Cardiac muscle cell (in vitro differentiated cells and primary cell): ENCODE measurements around the gene NUDT8. TPM values are rescaled to one million over a fixed set of nuclear protein-coding genes. Genes with fewer than 3 reads are reported as not detected.

Experiments
- DNase-seq, 2 donors: peaks; one replicate each; pipeline versions ENCODE4 v3.0.0 to v3.0.0-alpha.2; 2010 to 2017; ENCODE audit warnings: low read depth in 1 of 2, low spot score in 1 of 2
- H3K27ac ChIP-seq: fragments of 200-600 bp; sonication (generic); 2 replicates; pipeline ENCODE4 v1.5.1; 2016
- H3K27me3 ChIP-seq: fragments of 200-600 bp; sonication (generic); 2 replicates; pipeline ENCODE4 v1.6.0; 2016; ENCODE audit warnings: control low read depth
- H3K36me3 ChIP-seq: fragments of 200-600 bp; sonication (generic); 2 replicates; pipeline ENCODE4 v1.5.1; 2016; ENCODE audit warnings: control low read depth
- H3K4me1 ChIP-seq: fragments of 200-600 bp; sonication (generic); 2 replicates; pipeline ENCODE4 v1.8.1; 2017; ENCODE audit warnings: low read depth, mild to moderate bottlenecking, mixed run types
- H3K4me3 ChIP-seq: fragments of 200-600 bp; sonication (generic); 2 replicates; pipeline ENCODE4 v1.5.1; 2016; ENCODE audit warnings: mild to moderate bottlenecking
- H3K9me3 ChIP-seq: fragments of 200-600 bp; sonication (generic); 2 replicates; pipeline ENCODE4 v1.5.1; 2017; ENCODE audit warnings: low read depth, mild to moderate bottlenecking, control low read depth
- polyA plus RNA-seq: library from polyadenylated mRNA; unstranded; fragments of >200 nt; fragmentation: Nextera tagmentation; extraction: Ambion mirVana; gene quantifications from 2 replicates; pipeline ENCODE4 v1.2.1, GENCODE V29; 2016
- total RNA-seq: library from RNA; depleted of rRNA; stranded (reverse); fragments of >200 nt; gene quantifications from 2 replicates; pipeline ENCODE4 v1.2.3, GENCODE V29; 2016
- TF ChIP-seq, protein P1 (sequence below): IDR thresholded peaks from 2 replicates; pipeline ENCODE4 v1.5.1; 2012; ENCODE audit warnings: low read depth, mild to moderate bottlenecking, low read length

The NUDT8 gene
- total and polyA plus RNA-seq, 2 experiments from 2014 or later, result 6.9 to 17.3 TPM

DNA sequence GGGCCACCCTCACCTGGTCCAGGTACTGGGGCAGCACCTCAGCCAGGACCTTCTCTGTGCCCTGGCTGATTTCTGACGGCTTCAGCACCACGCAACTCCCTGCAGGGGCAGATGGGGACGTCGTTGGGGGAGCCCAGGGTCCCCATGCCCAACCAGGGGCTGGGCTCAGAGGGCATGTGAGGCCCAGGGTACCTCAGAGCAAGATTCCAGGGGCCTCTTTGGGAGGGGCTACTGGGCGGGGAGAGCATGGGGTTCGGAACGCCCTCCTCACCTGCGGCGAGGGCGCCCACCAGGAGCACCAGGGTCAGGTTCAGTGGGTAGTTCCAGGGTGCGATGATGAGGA, 36.5 kb upstream of the NUDT8 start:
- TF ChIP-seq, protein P1, sequence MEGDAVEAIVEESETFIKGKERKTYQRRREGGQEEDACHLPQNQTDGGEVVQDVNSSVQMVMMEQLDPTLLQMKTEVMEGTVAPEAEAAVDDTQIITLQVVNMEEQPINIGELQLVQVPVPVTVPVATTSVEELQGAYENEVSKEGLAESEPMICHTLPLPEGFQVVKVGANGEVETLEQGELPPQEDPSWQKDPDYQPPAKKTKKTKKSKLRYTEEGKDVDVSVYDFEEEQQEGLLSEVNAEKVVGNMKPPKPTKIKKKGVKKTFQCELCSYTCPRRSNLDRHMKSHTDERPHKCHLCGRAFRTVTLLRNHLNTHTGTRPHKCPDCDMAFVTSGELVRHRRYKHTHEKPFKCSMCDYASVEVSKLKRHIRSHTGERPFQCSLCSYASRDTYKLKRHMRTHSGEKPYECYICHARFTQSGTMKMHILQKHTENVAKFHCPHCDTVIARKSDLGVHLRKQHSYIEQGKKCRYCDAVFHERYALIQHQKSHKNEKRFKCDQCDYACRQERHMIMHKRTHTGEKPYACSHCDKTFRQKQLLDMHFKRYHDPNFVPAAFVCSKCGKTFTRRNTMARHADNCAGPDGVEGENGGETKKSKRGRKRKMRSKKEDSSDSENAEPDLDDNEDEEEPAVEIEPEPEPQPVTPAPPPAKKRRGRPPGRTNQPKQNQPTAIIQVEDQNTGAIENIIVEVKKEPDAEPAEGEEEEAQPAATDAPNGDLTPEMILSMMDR, result no peak
- no peaks in the 10 kb centered on the region for H3K27me3 ChIP-seq
- H3K4me1 ChIP-seq, result no peaks in the 10 kb centered on the region
- no peak overlapping the region for H3K4me3 ChIP-seq
- no peaks in the 10 kb centered on the region for H3K9me3 ChIP-seq
- no peaks in the 10 kb centered on the region for H3K36me3 ChIP-seq
- no peak for DNase-seq
- H3K27ac ChIP-seq, result no peak overlapping the region

DNA sequence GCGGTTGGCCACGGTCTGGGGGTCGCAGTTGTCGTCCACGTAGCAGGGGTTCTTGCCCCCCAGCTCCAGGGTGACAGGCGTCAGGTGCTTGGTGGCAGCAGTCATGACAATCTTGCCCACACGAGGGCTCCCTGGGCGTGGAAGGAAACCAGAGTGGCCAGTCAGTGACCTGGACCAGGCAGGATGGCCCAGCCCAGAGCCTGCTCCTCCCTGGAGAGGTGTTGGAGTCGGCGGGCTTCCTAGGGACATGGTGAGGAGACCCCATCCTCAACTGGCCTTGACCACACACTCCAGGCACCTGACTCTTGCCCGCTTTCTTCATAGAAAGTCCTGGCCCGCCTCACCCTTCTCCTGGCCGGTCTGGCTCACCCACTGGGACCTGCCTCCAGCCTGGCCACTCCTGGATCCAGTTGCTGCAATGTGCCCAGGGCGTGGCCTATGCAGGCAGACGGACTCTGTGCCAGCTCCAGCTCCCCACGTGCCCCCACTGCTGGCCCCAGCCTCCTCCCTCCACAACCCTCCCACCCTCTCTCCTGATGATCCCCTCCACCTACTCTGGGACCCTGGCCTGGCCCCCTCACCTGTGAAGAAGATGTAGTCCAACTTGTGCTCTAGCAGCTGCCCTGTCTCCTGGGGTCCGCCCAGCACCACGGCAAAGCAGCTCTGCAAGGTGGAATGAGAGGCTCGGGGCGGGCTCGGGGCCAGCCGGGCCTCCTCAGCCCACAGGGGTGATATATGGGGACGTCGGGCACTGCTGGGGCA, 36.0 kb upstream of the NUDT8 start:
- TF ChIP-seq, protein P1, result no peak
- Histone ChIP-seq H3K36me3 (no peaks in the 10 kb centered on the region), H3K4me3 (no peak overlapping the region), H3K27ac (no peak overlapping the region), H3K9me3 (no peaks in the 10 kb centered on the region), H3K27me3 (no peaks in the 10 kb centered on the region), H3K4me1 (no peaks in the 10 kb centered on the region)
- peak in 1 of 2 donors; percentile 23 for DNase-seq

DNA sequence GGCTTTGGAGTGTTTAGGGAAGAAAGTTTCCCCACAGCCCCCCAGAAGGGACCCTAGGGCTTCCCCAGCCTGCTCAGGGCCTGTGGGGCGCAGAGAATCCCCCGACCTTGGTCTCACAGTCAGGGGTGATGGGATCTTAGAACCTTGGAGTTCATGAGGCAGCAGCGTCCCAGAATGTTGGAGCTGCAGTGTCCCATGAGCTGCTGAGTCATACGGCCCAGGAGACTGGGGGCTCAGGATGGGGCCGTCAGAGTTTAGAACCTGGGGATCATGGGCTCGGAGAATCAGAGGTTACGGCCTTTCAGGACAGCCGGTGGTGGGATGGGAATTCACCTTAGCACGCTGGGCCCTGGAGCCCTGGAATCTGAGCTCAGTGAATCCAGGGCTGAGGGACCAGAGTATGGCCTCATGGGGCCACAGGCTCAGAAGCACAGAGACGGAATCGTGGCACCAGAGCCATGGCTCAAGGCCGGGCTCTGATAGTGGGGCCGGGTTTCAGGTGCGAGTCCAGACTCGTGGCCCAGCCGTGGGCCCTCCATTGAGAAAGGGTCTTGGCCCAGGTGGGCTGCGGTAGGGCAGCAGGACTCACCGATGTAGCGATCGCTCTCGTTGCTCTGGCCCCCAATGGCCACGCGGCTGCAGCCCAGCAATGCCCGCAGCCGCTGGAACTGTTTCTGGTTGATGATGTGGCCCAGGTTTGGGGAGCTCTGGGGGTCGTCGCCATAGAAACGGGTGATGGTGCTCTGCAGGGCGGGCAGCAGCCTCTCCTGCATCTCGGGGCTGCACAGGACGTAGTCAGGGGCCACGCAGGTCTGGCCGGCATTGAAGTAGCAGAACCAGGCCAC, 35.2 kb upstream of the NUDT8 start:
- no peaks in the 10 kb centered on the region for H3K9me3 ChIP-seq
- H3K4me3 ChIP-seq, result no peak overlapping the region
- no peaks in the 10 kb centered on the region for H3K36me3 ChIP-seq
- DNase-seq, result no peak
- TF ChIP-seq, protein P1, result no peak
- H3K27me3 ChIP-seq, result no peaks in the 10 kb centered on the region
- no peaks in the 10 kb centered on the region for H3K4me1 ChIP-seq
- H3K27ac ChIP-seq, result no peak overlapping the region

DNA sequence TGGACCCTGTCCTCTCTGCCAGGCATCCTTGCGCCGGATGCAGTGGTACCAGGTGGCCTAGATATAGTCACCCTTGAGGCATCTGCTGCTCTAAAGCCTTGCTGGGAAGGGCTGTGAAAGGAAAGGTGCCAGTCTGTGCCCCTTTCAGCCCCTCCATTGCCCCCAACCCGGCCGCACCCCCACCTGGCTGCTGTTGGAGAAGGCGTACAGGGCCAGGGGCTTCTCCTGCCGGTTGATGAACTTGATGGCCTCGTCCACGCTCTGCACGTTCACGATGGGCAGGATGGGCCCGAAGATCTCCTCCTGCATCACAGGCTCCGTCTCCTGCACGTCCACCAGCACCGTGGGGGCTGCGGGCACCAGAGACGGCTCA, 34.5 kb upstream of the NUDT8 start:
- Histone ChIP-seq H3K36me3 (no peaks in the 10 kb centered on the region), H3K4me3 (no peak overlapping the region), H3K27me3 (no peaks in the 10 kb centered on the region), H3K4me1 (no peaks in the 10 kb centered on the region), H3K27ac (no peak overlapping the region), H3K9me3 (no peaks in the 10 kb centered on the region)
- TF ChIP-seq, protein P1, result no peak
- no peak for DNase-seq

DNA sequence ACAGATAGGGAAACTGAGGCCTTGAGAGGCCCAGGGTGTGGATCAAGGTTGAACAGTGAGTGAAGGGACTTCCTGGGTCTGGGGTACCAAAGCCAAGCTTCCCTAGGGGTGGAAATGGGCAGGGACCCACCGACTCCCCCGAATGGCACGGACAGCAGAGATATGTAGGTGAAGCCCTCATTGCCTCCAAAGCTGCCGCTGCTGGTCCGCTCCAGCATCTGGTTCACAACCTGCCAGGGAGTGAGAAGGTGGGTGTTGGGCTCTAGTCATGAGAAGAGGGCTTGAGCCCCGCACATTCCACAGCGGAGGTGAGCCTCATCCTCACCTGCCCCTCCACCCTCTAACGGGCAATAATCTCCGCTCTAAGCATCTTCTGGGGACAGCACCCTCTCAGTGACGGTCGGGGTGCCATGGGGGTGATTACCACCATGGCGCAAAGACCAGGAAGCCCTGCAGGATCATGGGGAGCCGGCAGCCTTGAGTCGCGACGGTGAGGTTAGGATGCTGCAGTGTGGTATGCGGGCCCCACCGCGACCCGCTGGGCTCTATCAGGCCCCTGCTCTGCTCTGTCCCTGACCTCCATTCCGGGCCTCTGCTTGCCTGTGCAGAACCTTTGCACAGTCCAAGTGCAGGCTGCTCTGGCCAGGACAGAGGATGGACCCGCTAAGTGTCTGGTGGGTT, 33.9 kb upstream of the NUDT8 start:
- no peak for DNase-seq
- Histone ChIP-seq H3K27me3 (no peaks in the 10 kb centered on the region), H3K9me3 (no peaks in the 10 kb centered on the region), H3K27ac (no peak overlapping the region), H3K4me3 (no peak overlapping the region), H3K36me3 (no peaks in the 10 kb centered on the region), H3K4me1 (no peaks in the 10 kb centered on the region)
- TF ChIP-seq, protein P1, result no peak
